IMR-90 (cell line): ENCODE measurements around the gene TBC1D17. TPM values are rescaled to one million over a fixed set of nuclear protein-coding genes. Genes with fewer than 3 reads are reported as not detected.

ENCODE experiments used
- ATAC-seq: fragments of 200-7000 bp; cut with Tn5 transposase; 2 replicates; pipeline ENCODE4 v1.9.1; 2020; ENCODE audit warnings: low read depth, mild to moderate bottlenecking, moderate library complexity
- BruUV-seq: library from RNA; stranded (reverse); fragments of 400-500 nt; replicated peaks from 2 replicates; lab custom pipeline; 2021; lab: Mats Ljungman, UMichigan
- CTCF ChIA-PET: fragments of 300-600 bp; formaldehyde crosslinking; extraction: SDS; loops from one replicate; lab custom pipeline; 2021; ENCODE audit warnings: antibody characterized with exemption; lab: Yijun Ruan, JAX
- POLR2A ChIA-PET: fragments of 300-600 bp; sonication (Branson Sonifier 250); formaldehyde crosslinking; loops from one replicate; lab custom pipeline; 2022; ENCODE audit warnings: antibody characterized with exemption; ENCODE audit not compliant: unreplicated experiment; lab: Charles Lee
- DNase-seq: peaks from one replicate; pipeline ENCODE4 v3.0.0; 2013
- H2AFZ ChIP-seq: replicated peaks from 2 replicates; pipeline ENCODE3; 2013; ENCODE audit warnings: low read length, mild to moderate bottlenecking; ENCODE audit not compliant: poor library complexity
- H2AK5ac ChIP-seq: 2 replicates; pipeline ENCODE4 v1.6.1; 2013; ENCODE audit warnings: low read depth, low read length, inconsistent platforms
- H2AK9ac ChIP-seq: replicated peaks from 2 replicates; pipeline ENCODE3; 2013; ENCODE audit warnings: mild to moderate bottlenecking, low read depth, low read length, moderate library complexity; ENCODE audit not compliant: poor library complexity
- H2BK120ac ChIP-seq: 2 replicates; pipeline ENCODE4 v1.6.1; 2013; ENCODE audit warnings: low read depth, low read length, inconsistent platforms
- H2BK15ac ChIP-seq: 3 replicates; pipeline ENCODE4 v1.6.1; 2013; ENCODE audit warnings: low read depth, low read length, inconsistent platforms
- H2BK20ac ChIP-seq: 2 replicates; pipeline ENCODE4 v1.6.1; 2013; ENCODE audit warnings: low read depth, mild to moderate bottlenecking, inconsistent platforms, low read length, moderate library complexity
- H2BK5ac ChIP-seq: 2 replicates; pipeline ENCODE4 v1.6.1; 2013; ENCODE audit warnings: mild to moderate bottlenecking, low read depth, low read length, inconsistent platforms; ENCODE audit not compliant: poor library complexity, severe bottlenecking
- H3K14ac ChIP-seq: replicated peaks from 2 replicates; pipeline ENCODE4 v1.6.1; 2013; ENCODE audit warnings: low read depth, low read length, inconsistent platforms
- H3K18ac ChIP-seq: 2 replicates; pipeline ENCODE4 v1.6.1; 2013; ENCODE audit warnings: low read depth, low read length, control low read depth
- H3K23ac ChIP-seq: 2 replicates; pipeline ENCODE4 v1.6.1; 2013; ENCODE audit warnings: low read depth, low read length, inconsistent platforms
- H3K27ac ChIP-seq: 2 replicates; pipeline ENCODE4 v1.5.1; 2013; ENCODE audit warnings: mild to moderate bottlenecking, control low read depth, low read length; ENCODE audit not compliant: insufficient read depth
- H3K27me3 ChIP-seq: 2 replicates; pipeline ENCODE4 v1.6.1; 2013; ENCODE audit warnings: low read length; ENCODE audit not compliant: control insufficient read depth, insufficient read depth
- H3K36me3 ChIP-seq: 2 replicates; pipeline ENCODE4 v1.6.1; 2013; ENCODE audit warnings: low read length, mixed read lengths; ENCODE audit not compliant: control insufficient read depth, insufficient read depth
- H3K4ac ChIP-seq: 2 replicates; pipeline ENCODE4 v1.6.1; 2013; ENCODE audit warnings: low read depth, low read length, inconsistent platforms
- H3K4me1 ChIP-seq: 2 replicates; pipeline ENCODE4 v1.6.1; 2013; ENCODE audit warnings: low read length, mixed read lengths; ENCODE audit not compliant: control insufficient read depth, insufficient read depth
- H3K4me2 ChIP-seq: 2 replicates; pipeline ENCODE4 v1.6.1; 2013; ENCODE audit warnings: low read depth, mild to moderate bottlenecking, control low read depth, low read length, moderate library complexity
- H3K4me3 ChIP-seq: 2 replicates; pipeline ENCODE4 v1.5.1; 2013; ENCODE audit warnings: low read depth, mild to moderate bottlenecking, control low read depth, low read length, moderate library complexity; ENCODE audit not compliant: insufficient read depth
- H3K56ac ChIP-seq: 2 replicates; pipeline ENCODE4 v1.6.1; 2013; ENCODE audit warnings: low read length, inconsistent platforms; ENCODE audit not compliant: insufficient read depth; ENCODE audit errors: extremely low read depth
- H3K79me1 ChIP-seq, 2 experiments: 2 replicates each; pipeline ENCODE4 v1.6.1; 2013; ENCODE audit warnings: low read length in 2 of 2, inconsistent platforms in 1 of 2, low read depth in 1 of 2
- H3K9ac ChIP-seq: 2 replicates; pipeline ENCODE4 v1.6.1; 2013; ENCODE audit warnings: low read depth, low read length, control low read depth
- H3K9me1 ChIP-seq: 2 replicates; pipeline ENCODE4 v1.6.1; 2013; ENCODE audit warnings: low read length, inconsistent platforms; ENCODE audit not compliant: insufficient read depth
- H3K9me3 ChIP-seq: 2 replicates; pipeline ENCODE4 v1.6.1; 2013; ENCODE audit warnings: low read length; ENCODE audit not compliant: control insufficient read depth, insufficient read depth
- H4K20me1 ChIP-seq: 2 replicates; pipeline ENCODE4 v1.6.1; 2013; ENCODE audit warnings: low read length, inconsistent platforms; ENCODE audit not compliant: insufficient read depth
- H4K5ac ChIP-seq: 2 replicates; pipeline ENCODE4 v1.6.1; 2013; ENCODE audit warnings: mild to moderate bottlenecking, low read depth, low read length, control low read depth
- H4K8ac ChIP-seq, 2 experiments: 2 replicates each; pipeline ENCODE4 v1.6.1; 2013; ENCODE audit warnings: low read depth in 2 of 2, low read length in 2 of 2, control low read depth in 1 of 2, inconsistent platforms in 1 of 2
- H4K91ac ChIP-seq: 2 replicates; pipeline ENCODE4 v1.6.1; 2013; ENCODE audit warnings: low read depth, low read length, inconsistent platforms; ENCODE audit not compliant: insufficient read depth
- BHLHE40 ChIP-seq: fragments of 150-350 bp; IDR thresholded peaks from 2 replicates; pipeline ENCODE4 v1.6.1; 2016; ENCODE audit warnings: mild to moderate bottlenecking, low read depth, low read length
- CEBPB ChIP-seq: IDR thresholded peaks from 2 replicates; pipeline ENCODE4 v1.6.1; 2012; ENCODE audit warnings: low read depth, low read length, improper control_type of control experiment
- CHD1 ChIP-seq: IDR thresholded peaks from 2 replicates; pipeline ENCODE4 v1.6.1; 2012; ENCODE audit warnings: low read depth, low read length, improper control_type of control experiment
- FOS ChIP-seq: fragments of 150-350 bp; IDR thresholded peaks from 2 replicates; pipeline ENCODE4 v1.6.1; 2016; ENCODE audit warnings: low read depth, low read length
- MAFK ChIP-seq: IDR thresholded peaks from 2 replicates; pipeline ENCODE4 v1.6.1; 2012; ENCODE audit warnings: low read depth, low read length, improper control_type of control experiment
- MAZ ChIP-seq: IDR thresholded peaks from 2 replicates; pipeline ENCODE4 v1.6.1; 2012; ENCODE audit warnings: low read depth, mild to moderate bottlenecking, low read length, improper control_type of control experiment, moderate library complexity, borderline replicate concordance
- MXI1 ChIP-seq: IDR thresholded peaks from 2 replicates; pipeline ENCODE4 v1.6.1; 2012; ENCODE audit warnings: low read depth, mild to moderate bottlenecking, low read length, moderate library complexity, borderline replicate concordance
- NFE2L2 ChIP-seq: fragments of 150-350 bp; IDR thresholded peaks from 2 replicates; pipeline ENCODE4 v1.6.1; 2016; ENCODE audit warnings: low read depth, mild to moderate bottlenecking, low read length
- POLR2A ChIP-seq: IDR thresholded peaks from 2 replicates; pipeline ENCODE4 v1.6.1; 2012; ENCODE audit warnings: mild to moderate bottlenecking, low read depth, low read length
- RCOR1 ChIP-seq: IDR thresholded peaks from 2 replicates; pipeline ENCODE4 v1.6.1; 2012; ENCODE audit warnings: mild to moderate bottlenecking, low read length, improper control_type of control experiment; ENCODE audit not compliant: insufficient replicate concordance
- RFX5 ChIP-seq: IDR thresholded peaks from 2 replicates; pipeline ENCODE4 v1.8.0; 2012; ENCODE audit warnings: low read depth, mild to moderate bottlenecking, low read length, moderate library complexity
- USF2 ChIP-seq: fragments of 150-350 bp; IDR thresholded peaks from 2 replicates; pipeline ENCODE4 v1.6.1; 2017; ENCODE audit warnings: mild to moderate bottlenecking, antibody characterized with exemption, low read length, low read depth
- WGBS, 2 experiments: methylation state at CpG; one replicate each; pipeline versions ENCODE4 v1.1.5 to v1.1.7; 2013; ENCODE audit warnings: missing lambda C conversion rate in 2 of 2; ENCODE audit not compliant: insufficient read length in 1 of 2; ENCODE audit errors: extremely low coverage in 2 of 2; 5-methylcytosine and 5-hydroxymethylcytosine counted together
- dilution Hi-C: fragments of 300-500 bp; cut with HindIII; formaldehyde crosslinking; loops from one replicate; pipeline ENCODE4 v1.14.3; 2018; ENCODE audit warnings: low sequenced_read_pairs; ENCODE audit not compliant: unreplicated experiment
- in situ Hi-C: fragments of 300-500 bp; cut with MboI; formaldehyde crosslinking; loops from 3 replicates; pipeline ENCODE4 v1.14.3; 2019; ENCODE audit warnings: low sequenced_read_pairs, inconsistent platforms, mixed read lengths
- intact Hi-C: fragments of 100-400 bp; cut with micrococcal nuclease; formaldehyde crosslinking; loops from 2 replicates; pipeline ENCODE4 v1.10.0; 2022
- polyA plus RNA-seq, 3 experiments: library from polyadenylated mRNA; depleted of rRNA; stranded (reverse); fragments of >200 nt; gene quantifications; 2 replicates each; pipeline ENCODE4 v1.2.3, GENCODE V29; 2012; ENCODE audit warnings: low replicate concordance in 1 of 3
- total RNA-seq: library from RNA; depleted of rRNA; stranded (reverse); fragments of >200 nt; gene quantifications from 2 replicates; pipeline ENCODE4 v1.2.3, GENCODE V29; 2012
- TF ChIP-seq, protein P1 (sequence below): fragments of 150-350 bp; IDR thresholded peaks from 2 replicates; pipeline ENCODE4 v1.6.1; 2016; ENCODE audit warnings: low read depth, mild to moderate bottlenecking, low read length, moderate library complexity, borderline replicate concordance
- TF ChIP-seq, protein P2 (sequence below): conservative IDR thresholded peaks from 2 replicates; pipeline ENCODE4 v1.5.1; 2012; ENCODE audit warnings: mild to moderate bottlenecking, low read depth, low read length, improper control_type of control experiment

TBC1D17 gene
- total and polyA plus RNA-seq, 2 of the 4 experiments (the other 2 are of a cell fraction) = 1.1 to 27.8 TPM

DNA sequence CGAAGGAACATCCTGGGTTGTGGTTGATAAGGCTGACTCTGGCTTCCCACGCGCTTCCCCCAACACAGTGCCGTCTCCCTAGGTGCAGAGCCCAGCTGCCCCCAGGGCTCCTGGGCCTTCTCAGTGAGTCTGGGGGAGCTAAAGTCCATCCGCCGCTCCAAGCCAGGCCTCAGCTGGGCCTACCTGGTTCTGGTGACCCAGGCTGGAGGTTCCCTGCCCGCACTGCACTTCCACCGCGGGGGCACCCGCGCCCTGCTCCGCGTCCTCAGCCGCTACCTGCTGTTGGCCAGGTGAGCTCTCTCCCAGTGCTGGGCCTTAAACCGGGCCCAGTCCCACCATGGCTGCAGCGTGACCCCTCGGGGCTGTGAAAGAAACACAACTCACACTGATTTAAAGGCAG lies 3.7 kb downstream of the TBC1D17 start:
- Histone ChIP-seq H3K9me3 (peaks cover 6% of the 10 kb centered on the region; the same call in 1 of the 2 replicates), H2BK20ac (no peak overlapping the region), H3K56ac (no peak overlapping the region), H3K4me2 (no peak overlapping the region), H3K79me1 (peaks cover 14 to 30% of the 10 kb centered on the region in 2 experiments), H2BK15ac (no peak overlapping the region), H3K14ac (no peak overlapping the region), H2AK9ac (no peak overlapping the region), H3K4me3 (no peak overlapping the region), H3K4me1 (peaks cover 4% of the 10 kb centered on the region), H2BK5ac (no peak overlapping the region), H3K9me1 (peaks cover 6% of the 10 kb centered on the region; the same call in 1 of the 2 replicates), H4K5ac (no peak overlapping the region), H2BK120ac (no peak overlapping the region), H4K20me1 (no peaks in the 10 kb centered on the region; the same call in 1 of the 2 replicates), H3K4ac (no peak overlapping the region), H4K91ac (no peak overlapping the region), H3K27me3 (no peaks in the 10 kb centered on the region), H2AK5ac (no peak overlapping the region), H2AFZ (no peak overlapping the region), H3K9ac (no peak overlapping the region), H3K18ac (no peak overlapping the region), H3K23ac (no peak overlapping the region), H3K36me3 (peaks cover 56% of the 10 kb centered on the region), H3K27ac (no peak overlapping the region), H4K8ac (no peak overlapping the region)
- intact Hi-C loops (no loop called here), in situ Hi-C loops (no loop called here), dilution Hi-C loops (no loop called here)
- DNase-seq (no peak), ATAC-seq (no peak)
- CTCF ChIA-PET = no interaction called here
- TF ChIP-seq BHLHE40 = no peak
- no peak for TF ChIP-seq MXI1
- no peak for TF ChIP-seq RFX5
- TF ChIP-seq CEBPB = no peak
- TF ChIP-seq MAZ = no peak
- TF ChIP-seq, protein P1, sequence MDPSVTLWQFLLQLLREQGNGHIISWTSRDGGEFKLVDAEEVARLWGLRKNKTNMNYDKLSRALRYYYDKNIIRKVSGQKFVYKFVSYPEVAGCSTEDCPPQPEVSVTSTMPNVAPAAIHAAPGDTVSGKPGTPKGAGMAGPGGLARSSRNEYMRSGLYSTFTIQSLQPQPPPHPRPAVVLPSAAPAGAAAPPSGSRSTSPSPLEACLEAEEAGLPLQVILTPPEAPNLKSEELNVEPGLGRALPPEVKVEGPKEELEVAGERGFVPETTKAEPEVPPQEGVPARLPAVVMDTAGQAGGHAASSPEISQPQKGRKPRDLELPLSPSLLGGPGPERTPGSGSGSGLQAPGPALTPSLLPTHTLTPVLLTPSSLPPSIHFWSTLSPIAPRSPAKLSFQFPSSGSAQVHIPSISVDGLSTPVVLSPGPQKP = no peak
- no peak for TF ChIP-seq MAFK
- TF ChIP-seq POLR2A = no peak
- TF ChIP-seq RCOR1 = no peak
- TF ChIP-seq, protein P2, sequence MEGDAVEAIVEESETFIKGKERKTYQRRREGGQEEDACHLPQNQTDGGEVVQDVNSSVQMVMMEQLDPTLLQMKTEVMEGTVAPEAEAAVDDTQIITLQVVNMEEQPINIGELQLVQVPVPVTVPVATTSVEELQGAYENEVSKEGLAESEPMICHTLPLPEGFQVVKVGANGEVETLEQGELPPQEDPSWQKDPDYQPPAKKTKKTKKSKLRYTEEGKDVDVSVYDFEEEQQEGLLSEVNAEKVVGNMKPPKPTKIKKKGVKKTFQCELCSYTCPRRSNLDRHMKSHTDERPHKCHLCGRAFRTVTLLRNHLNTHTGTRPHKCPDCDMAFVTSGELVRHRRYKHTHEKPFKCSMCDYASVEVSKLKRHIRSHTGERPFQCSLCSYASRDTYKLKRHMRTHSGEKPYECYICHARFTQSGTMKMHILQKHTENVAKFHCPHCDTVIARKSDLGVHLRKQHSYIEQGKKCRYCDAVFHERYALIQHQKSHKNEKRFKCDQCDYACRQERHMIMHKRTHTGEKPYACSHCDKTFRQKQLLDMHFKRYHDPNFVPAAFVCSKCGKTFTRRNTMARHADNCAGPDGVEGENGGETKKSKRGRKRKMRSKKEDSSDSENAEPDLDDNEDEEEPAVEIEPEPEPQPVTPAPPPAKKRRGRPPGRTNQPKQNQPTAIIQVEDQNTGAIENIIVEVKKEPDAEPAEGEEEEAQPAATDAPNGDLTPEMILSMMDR = no peak
- no peak for TF ChIP-seq CHD1
- TF ChIP-seq NFE2L2 = no peak
- no peak for TF ChIP-seq USF2
- TF ChIP-seq FOS = no peak
- 100% methylated on average over 6 of the region's 17 CpGs; no CpG with 5 or more reads in 1 of the 2 experiments for WGBS, 2 experiments
- POLR2A ChIA-PET = no interaction called here
- no TSS peak for BruUV-seq
